UCSD-AML1 (cell line): ENCODE data around the gene RGS17.
"Not testable (repeated sequence)": the region's sequence is repeated elsewhere in the genome, so short reads cannot be mapped to it uniquely, and the experiment has no call there.

Experiments used
- DNase-seq: peaks from one replicate; lab custom pipeline; 2025; ENCODE audit not compliant: unreplicated experiment; lab: John Stamatoyannopoulos, UW

The RGS17 gene

DNA sequence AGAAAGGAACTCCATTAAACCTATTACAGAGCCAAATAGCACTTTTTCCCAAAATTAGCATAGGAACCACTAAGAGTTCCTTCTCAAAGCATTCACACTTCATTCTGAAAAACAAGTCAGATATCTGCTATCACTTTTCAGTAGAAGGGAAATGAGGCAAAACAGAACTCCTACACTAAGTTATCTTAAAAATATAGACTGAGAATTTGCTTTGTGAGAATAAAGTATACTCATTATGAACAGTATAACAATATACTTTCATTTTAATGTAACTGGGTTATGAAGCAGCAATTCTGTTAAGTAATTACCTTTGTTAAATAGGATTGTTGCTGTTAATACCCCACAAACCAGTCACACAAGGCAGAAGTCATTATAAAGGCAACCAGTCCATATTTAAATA is 137.2 kb downstream of the RGS17 start:
- no peak for DNase-seq

DNA sequence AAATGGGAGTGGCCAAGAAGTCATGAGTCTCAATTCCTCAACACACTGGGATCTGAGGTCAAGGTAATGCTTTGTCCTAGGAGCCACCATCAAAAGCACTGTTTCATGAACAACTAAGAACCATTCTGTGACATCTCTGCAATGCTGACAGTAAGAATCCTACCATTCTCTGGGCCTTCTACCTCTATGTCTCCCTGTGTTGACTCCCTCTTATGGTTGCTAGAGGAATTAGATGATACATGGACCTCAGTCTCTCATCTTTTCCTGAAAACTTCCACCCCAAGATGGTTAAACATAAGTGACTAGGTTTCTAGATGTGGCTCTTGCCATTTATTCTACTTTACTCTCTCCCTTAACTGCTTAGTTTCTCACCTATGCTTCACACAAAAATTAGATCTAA is 137.7 kb downstream of the RGS17 start:
- no peak for DNase-seq

DNA sequence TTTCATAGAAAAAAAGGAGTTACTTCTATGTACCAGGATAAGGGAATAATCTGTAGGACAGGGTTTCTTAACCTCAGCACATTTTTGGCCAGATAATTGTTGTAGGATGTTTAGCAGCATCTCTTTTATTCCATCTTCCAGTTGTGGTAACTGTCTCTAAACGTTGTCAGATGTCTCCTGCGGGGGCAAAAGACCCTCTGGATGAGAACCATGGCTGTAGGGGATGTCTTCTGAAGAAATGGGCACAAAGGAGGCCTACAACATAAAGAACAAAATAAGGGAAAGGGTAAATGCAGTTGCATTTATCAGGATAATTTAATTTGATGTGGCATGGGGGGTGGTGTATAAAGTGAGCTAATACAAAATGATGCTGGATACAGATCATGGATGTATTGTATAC is 144.1 kb downstream of the RGS17 start:
- DNase-seq, result no peak

- DNase-seq, result not testable (repeated sequence)
Observed at GRCh38 chr6:152985300-152985699, 145.8 kb downstream of the RGS17 start.

DNA sequence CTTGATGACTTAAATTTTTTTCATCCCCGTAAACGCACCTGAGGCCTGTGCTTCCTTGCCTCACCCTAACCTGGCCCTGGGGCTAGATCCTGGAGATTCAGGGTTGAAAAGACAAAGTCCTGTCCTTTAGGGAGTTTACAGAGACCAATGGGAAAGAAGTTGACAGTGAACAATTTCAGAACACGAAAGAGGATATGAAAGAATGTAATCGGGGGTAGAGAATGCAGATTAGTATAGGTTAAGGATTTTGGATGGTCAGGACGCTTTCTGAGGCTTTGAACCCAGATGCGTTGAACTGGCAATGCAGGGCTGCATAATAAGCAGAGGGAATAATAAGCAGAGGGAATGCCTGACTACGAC is 146.6 kb downstream of the RGS17 start:
- DNase-seq, result no peak

DNA sequence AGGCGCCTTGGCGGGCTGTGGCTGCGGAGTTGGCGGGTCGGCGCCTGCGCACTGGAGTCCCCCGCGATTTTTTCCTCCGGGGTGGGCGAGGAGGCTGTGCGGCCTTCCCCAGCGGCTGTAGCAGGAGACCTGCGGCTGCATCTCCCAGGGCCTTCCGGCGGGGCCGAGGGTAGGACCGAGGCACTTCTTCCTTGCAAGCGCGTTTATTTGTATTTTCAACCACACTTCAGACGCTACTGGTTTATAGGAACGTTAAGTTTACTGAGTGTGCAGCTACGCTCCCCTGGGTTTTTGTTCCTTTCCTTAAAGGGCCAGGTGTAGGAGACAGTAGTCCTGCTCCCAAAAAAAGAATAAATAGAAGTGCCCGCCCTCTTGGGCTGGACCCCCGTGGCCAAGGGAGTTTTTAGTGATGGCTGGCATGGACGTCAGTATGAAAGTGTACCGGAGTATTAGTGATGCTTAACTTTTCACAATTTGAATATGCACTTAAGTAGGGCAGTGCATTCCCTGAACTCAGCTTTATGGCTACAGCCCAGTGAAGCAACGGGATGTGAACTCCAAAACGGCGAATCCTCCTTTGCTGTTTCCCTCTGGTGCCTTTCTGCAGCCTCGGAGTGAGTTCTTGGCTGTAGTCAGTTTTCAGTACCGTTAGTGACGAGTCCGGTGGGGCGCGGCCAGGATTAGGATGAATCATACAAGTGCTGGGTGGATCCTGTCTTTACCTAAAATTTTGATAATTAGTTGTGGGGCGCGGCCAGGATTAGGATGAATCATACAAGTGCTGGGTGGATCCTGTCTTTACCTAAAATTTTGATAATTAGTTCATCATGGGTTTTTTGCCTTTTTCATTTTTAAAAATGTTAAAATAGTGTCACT is 147.2 kb downstream of the RGS17 start:
- DNase-seq, result peak; percentile 57

GRCh38 chr6:152982904-152983636 is 148.0 kb downstream of the RGS17 start, which contains the start of gene FBXO5:
Gene FBXO5 (minus strand): TSS chr6:152983041. CDS start chr6:152982959, 82 bp downstream.
- DNase-seq, result peak; percentile 98

GRCh38 chr6:152981989-152982903 is 148.8 kb downstream of the RGS17 start:
- no peak for DNase-seq

DNA sequence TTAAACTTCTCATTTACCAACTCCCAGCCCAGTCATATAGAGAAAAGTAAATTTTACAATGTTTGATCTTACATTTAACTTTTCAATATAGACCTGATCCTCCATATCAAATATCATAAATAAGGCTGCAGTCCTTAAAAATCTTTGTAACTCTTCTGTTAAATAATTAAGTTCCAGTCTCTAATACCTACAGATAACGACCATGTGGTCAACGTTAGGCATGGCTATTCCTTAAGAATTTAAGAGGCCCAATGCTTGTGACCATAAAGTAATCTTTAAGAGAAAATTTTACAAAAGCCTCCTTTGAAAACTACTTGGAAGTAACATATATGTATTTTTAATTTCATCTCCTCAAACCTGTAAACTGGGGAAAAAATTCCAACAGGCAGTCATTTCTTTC is 149.9 kb downstream of the RGS17 start:
- no peak for DNase-seq

GRCh38 chr6:152980656-152981055 is 150.4 kb downstream of the RGS17 start:
- DNase-seq, result no peak

DNA sequence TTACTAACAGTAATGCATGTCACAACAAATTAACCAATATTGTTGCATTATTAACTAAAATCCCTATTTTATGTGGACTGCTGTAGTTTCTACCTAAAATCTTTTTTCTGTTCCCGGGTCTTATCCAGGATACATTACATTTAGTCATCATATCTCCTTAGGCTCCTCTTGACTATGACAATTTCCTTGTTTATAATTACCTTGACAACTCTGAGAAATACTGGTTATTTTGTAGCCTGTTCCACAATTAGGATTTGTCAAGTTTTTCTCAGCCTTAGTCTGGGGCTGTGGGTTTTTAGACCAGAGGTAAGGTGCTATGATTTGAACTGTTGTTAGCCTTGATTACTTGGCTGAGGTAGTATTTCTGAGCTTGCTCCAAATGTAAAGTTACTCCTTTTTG is 152.0 kb downstream of the RGS17 start:
- no peak for DNase-seq

DNA sequence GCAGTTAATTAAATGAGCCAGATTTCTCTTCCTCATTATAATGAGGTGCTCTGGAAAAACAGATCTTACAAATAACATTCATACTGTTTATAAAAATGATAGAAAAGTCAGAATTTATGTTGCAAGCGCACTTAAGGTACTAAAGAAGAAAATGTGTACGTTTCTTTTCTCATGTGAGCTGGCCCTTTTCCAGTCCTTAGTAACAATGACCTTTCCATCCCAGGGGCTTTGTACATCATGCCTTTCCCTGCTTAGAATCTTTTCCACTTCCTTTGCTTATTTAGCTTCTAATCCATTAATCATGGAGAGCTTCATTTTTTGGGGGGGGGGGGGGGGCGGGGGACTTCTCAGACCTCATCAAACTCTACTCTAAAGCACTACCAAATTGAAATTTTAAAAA is 153.0 kb downstream of the RGS17 start:
- DNase-seq, result no peak

DNA sequence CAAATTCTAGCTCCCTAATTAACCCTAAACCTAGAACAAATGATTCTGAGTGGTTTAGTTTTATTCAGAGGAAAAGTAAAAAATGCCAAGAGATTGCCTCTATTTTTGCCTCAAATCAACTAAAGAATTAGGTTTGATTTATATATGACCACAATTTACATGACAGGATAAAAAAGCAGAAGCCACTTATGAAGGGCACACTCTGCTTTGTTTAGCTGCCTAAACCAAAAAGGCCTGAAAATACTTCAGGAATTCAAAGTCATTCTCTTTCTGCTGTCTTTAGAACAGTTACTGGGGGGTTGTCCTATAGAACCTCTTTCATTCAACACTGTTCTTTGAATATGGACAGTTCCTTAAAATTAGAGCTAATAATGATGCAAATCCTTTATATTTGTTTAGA is 153.5 kb downstream of the RGS17 start:
- no peak for DNase-seq

DNA sequence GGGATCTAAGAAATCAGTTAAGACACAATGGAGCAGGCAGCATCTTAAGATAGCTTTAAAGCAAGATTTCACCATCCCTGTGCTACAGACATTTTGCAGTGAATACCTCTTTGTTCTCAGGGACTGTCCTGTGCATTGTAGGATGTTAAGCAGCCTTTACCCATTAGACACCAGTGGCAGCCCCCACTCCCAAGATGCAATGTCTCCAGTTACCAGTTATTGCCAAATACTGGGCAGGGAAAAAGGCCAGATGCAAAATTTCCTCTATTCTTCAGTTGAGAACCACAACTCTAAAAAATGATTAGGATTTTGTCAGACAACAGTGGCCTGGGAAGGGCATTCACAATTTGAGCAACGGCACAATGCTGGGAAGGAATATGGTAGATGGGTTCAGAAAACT is 154.3 kb downstream of the RGS17 start:
- DNase-seq, result no peak

- DNase-seq, result no peak
Observed at GRCh38 chr6:152975204-152975915, 155.7 kb downstream of the RGS17 start.

- no peak for DNase-seq
Observed at GRCh38 chr6:152973916-152974315, 157.2 kb downstream of the RGS17 start.

DNA sequence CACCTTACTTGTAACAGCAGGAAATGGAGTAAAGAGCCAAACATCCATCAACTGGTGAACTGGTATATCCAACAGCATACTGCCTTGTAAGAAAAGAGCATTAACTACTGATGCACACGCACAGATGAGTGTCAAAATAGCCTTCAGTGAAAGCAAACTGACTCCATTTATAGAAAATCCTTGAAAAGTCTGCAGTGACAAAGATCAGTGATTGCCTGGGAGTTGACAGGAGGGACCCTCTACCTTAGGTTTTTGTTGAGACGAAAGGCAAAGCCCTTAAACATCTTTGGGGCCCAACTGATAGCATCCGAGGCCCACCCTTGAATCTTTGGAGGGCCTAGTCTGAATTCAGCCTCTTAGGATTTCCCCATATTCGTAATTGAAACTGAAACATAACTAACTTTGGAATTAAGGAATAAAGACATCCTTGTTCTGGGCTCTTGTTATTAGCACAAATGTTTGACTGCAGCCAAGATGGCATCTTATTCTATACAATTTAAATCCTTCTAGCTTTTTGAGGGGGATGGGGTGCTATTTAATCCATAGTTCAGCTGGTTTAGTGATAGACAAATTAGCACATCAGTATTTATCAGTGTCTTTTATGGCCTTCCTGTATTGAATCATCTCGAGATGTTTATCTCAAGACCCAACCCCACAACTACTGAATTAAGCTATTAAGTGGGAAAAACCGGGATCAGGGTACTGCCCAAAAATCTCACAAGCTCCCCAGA is 161.2 kb downstream of the RGS17 start:
- no peak for DNase-seq

DNA sequence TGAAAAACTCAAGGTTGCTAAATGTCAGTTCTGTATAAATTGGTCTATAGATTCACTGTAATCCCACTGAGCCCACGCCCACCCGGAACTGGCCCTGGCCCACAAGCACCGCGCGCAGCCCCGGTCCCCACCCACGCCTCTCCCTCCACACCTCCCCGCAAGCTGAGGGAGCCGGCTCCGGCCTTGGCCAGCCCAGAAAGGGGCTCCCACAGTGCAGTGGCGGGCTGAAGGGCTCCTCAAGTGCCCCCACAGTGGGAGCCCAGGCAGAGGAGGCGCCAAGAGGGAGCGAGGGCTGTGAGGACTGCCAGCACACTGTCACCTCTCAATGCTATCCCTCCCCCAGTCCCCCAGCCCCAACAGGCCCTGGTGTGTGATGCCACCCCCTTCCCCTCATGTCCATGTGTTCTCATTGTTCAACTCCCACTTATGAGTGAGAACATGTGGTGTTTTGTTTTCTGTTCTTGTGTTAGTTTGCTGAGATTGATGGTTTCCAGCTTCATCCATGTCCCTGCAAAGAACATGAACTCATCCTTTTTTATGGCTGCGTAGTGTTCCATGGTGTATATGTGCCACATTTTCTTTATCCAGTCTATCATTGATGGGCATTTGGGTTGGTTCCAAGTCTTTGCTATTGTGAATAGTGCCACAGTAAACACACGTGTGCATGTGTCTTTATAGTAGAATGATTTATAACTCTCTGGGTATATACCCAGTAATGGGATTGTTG is 164.8 kb downstream of the RGS17 start:
- DNase-seq, result not testable (repeated sequence)

- peak; percentile 12 for DNase-seq
Observed at GRCh38 chr6:152959333-152959732, 171.7 kb downstream of the RGS17 start.
